AG04450 (cell line): Measurements from ENCODE around the gene SRSF5. TPM values are rescaled to one million over a fixed set of nuclear protein-coding genes. Genes with fewer than 3 reads are reported as not detected.

ENCODE experiments used
- CTCF ChIA-PET: fragments of 300-600, 350-600 bp; formaldehyde crosslinking; extraction: SDS; loops from one replicate; lab custom pipeline; 2022; ENCODE audit warnings: antibody characterized with exemption, inconsistent platforms; lab: Charles Lee
- POLR2A ChIA-PET: fragments of 350-600 bp; formaldehyde crosslinking; extraction: SDS; loops from one replicate; lab custom pipeline; 2021; ENCODE audit warnings: antibody characterized with exemption, inconsistent platforms; lab: Yijun Ruan, JAX
- DNase-seq: peaks from one replicate; pipeline ENCODE4 v3.0.0-alpha.2; 2011; ENCODE audit warnings: low read depth, low spot score
- H3K27ac ChIP-seq: one replicate; pipeline ENCODE4 v1.5.1; 2012; ENCODE audit warnings: low read depth, low read length, control low read depth
- H3K27me3 ChIP-seq: one replicate; pipeline ENCODE4 v1.6.0; 2012; ENCODE audit warnings: low read length; ENCODE audit not compliant: control insufficient read depth, insufficient read depth
- H3K4me3 ChIP-seq: 2 replicates; pipeline ENCODE4 v1.5.1; 2011; ENCODE audit warnings: mild to moderate bottlenecking, low read depth, low read length, control low read depth
- H3K9me3 ChIP-seq: 2 replicates; pipeline ENCODE4 v1.5.1; 2012; ENCODE audit warnings: low read length; ENCODE audit not compliant: control insufficient read depth, insufficient read depth
- CTCF ChIP-seq: IDR thresholded peaks from 2 replicates; pipeline ENCODE4 v1.5.1; 2011; ENCODE audit warnings: low read depth, low read length, control low read depth, inconsistent platforms
- polyA plus RNA-seq: library from polyadenylated mRNA; depleted of rRNA; stranded (reverse); fragments of >200 nt; gene quantifications from 2 replicates; pipeline ENCODE4 v1.2.3, GENCODE V29; 2011

SRSF5 gene
- polyA plus RNA-seq, 1 experiment: 271 TPM

DNA sequence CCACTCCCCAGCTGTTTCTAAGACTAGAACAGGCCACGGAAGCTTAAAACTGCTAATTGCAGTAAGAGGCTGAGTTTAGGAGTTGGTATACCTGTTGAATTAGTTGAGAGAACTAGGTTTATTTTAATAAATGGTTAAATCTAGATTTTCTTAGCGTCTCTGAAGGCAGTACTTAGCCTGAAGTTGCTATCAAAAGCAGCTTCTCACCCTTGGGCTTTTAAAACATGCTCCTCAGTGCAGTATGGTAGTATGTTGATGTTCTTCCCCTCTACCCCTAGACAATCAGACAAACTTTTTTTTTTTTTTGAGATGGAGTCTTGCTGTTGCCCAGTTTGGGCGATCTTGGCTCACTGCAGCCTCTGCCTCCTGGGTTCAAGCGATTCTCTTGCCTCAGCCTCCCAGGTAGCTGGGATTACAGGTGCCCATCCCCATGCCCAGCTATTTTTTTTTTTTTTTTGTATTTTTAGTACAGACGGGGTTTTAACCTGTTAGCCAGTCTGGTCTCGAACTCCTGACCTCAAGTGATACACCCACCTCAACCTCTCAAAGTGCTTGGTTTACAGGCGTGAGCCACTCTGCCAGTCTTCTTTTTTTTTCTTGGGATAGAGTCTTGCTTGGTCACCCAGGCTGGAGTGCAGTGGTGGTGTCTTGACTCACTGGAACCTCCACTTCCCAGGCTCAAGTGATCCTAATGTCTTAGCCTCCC lies 6.8 kb downstream of the SRSF5 start:
- DNase-seq: no peak
- Histone ChIP-seq H3K27ac (no peak overlapping the region), H3K9me3 (no peaks in the 10 kb centered on the region), H3K27me3 (no peaks in the 10 kb centered on the region), H3K4me3 (no peak overlapping the region)
- ChIA-PET POLR2A (interaction anchor here (0.8 kb wide), 1 partner anchor 17 kb away, joined by 3 read pairs; no protein-coding TSS in a partner anchor), CTCF (interaction anchor here (0.6 to 1.7 kb wide), 2 partner anchors 170 to 189 kb away, joined by 3 to 7 read pairs; no protein-coding TSS in a partner anchor)
- no peak for TF ChIP-seq CTCF

DNA sequence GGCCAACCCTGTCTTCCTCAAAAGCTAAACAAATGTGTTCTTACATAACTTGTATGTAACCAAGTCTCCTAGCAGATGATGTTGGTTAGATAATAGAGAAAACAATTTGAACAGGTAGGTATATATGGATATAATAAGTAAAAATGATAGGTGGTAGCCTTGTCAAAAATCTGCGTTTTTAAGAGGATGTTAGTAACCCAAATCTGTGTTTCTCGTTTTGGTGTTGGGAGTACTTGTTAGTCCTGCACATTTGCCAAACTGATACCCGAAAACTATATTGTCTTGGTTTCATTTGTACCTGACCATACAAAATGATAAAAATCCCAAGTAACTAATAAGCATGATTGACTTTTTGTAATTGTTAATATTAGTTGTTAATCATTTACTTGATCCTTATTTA lies 8.1 kb downstream of the SRSF5 start:
- no peak for DNase-seq
- no peak for TF ChIP-seq CTCF
- ChIA-PET POLR2A (interaction anchor here (2.5 kb wide), 1 partner anchor 8 kb away, joined by 10 read pairs; the partner anchor contains the start of gene SRSF5), CTCF (interaction anchor here (1.2 to 1.4 kb wide), 2 partner anchors 190 to 195 kb away, joined by 3 read pairs; no protein-coding TSS in a partner anchor)
- Histone ChIP-seq H3K4me3 (no peak overlapping the region), H3K27ac (no peak overlapping the region), H3K9me3 (no peaks in the 10 kb centered on the region), H3K27me3 (no peaks in the 10 kb centered on the region)

GRCh38 chr14:69776875-69777453 lies 10.0 kb downstream of the SRSF5 start:
- Histone ChIP-seq H3K27me3 (no peaks in the 10 kb centered on the region), H3K27ac (no peak overlapping the region), H3K9me3 (no peaks in the 10 kb centered on the region), H3K4me3 (no peak overlapping the region)
- ChIA-PET CTCF (no interaction called here), POLR2A (interaction anchor here (2.5 kb wide), 1 partner anchor 10 kb away, joined by 10 read pairs; the partner anchor contains the start of gene SRSF5)
- TF ChIP-seq CTCF: no peak
- DNase-seq: no peak

GRCh38 chr14:69779088-69779487 lies 12.1 kb downstream of the SRSF5 start:
- Histone ChIP-seq H3K27me3 (no peaks in the 10 kb centered on the region), H3K4me3 (no peak overlapping the region), H3K9me3 (no peaks in the 10 kb centered on the region), H3K27ac (no peak overlapping the region)
- TF ChIP-seq CTCF: no peak
- ChIA-PET CTCF (interaction anchor here (1.0 kb wide), 1 partner anchor 194 kb away, joined by 3 read pairs; no protein-coding TSS in a partner anchor), POLR2A (no interaction called here)
- DNase-seq: no peak

- no peak for TF ChIP-seq CTCF
- Histone ChIP-seq H3K4me3 (no peak overlapping the region), H3K27me3 (no peaks in the 10 kb centered on the region), H3K9me3 (no peaks in the 10 kb centered on the region), H3K27ac (no peak overlapping the region)
- ChIA-PET POLR2A (no interaction called here), CTCF (no interaction called here)
- DNase-seq: no peak
Observed at GRCh38 chr14:69780092-69780491, 13.2 kb downstream of the SRSF5 start.
